Right lobe of liver (tissue), 4 donors: ENCODE measurements around the gene GABPB2.

Source experiments
- POLR2A ChIP-seq: fragments of 450-650 bp; IDR thresholded peaks from one replicate; pipeline ENCODE4 v1.6.1; 2017; ENCODE audit warnings: antibody characterized with exemption, mild to moderate bottlenecking
- TF ChIP-seq, protein P1 (sequence below), 4 donors: fragments of 200-600 bp in 3 of 4; fragments of 450-650 bp in 1 of 4; IDR thresholded peaks; one replicate each; pipeline versions ENCODE4 v1.5.1 to v1.8.0; 2016 to 2022; ENCODE audit warnings: antibody characterized with exemption in 4 of 4, mild to moderate bottlenecking in 2 of 4
- donor health status: DM: no; HTN: no; CAD: no.
- donor health status: DM: no; HTN: no; CAD: no.
- donor health status: DM: no; HTN: yes; CAD: no.

DNA sequence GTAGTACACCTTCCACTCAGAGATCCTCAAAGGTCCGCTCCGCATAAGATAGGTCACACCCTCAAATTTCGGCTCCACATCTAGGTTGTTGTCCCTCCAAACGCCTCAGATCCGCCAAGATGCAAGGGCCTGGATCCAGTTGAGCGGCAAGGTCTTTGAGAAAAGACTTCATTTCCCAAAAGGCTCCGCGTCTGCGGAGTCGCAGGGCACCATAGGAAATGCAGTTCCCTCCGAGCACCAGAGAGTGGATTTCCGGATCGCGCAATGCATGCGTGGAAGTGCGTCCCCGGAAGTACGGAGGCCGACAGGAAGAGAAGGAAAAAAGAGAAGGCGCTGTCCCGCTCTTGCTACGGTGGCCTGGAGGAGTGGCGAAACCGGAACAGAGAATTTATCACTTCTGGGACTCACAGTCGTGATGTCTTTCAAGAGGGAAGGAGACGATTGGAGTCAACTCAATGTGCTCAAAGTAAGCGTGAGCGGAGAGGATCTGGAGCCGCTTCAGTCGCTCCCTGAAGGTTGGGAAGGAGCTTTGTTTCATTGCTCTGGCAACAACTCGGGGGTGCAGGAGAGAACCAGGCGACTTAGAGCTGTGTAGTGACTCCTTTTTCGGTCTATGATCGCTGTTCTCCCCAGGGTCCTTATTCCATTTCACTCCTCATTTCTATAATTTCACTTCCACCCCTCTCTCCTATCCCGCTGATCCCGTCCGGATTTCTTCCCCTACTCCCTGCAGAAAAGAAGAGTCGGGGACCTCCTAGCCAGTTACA is 95.4 kb downstream of the GABPB2 start, which contains the start of the genes LYSMD1 and SCNM1:
- peak; percentile 20 for TF ChIP-seq POLR2A
- TF ChIP-seq, protein P1, sequence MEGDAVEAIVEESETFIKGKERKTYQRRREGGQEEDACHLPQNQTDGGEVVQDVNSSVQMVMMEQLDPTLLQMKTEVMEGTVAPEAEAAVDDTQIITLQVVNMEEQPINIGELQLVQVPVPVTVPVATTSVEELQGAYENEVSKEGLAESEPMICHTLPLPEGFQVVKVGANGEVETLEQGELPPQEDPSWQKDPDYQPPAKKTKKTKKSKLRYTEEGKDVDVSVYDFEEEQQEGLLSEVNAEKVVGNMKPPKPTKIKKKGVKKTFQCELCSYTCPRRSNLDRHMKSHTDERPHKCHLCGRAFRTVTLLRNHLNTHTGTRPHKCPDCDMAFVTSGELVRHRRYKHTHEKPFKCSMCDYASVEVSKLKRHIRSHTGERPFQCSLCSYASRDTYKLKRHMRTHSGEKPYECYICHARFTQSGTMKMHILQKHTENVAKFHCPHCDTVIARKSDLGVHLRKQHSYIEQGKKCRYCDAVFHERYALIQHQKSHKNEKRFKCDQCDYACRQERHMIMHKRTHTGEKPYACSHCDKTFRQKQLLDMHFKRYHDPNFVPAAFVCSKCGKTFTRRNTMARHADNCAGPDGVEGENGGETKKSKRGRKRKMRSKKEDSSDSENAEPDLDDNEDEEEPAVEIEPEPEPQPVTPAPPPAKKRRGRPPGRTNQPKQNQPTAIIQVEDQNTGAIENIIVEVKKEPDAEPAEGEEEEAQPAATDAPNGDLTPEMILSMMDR (IDR thresholded peaks at IDR 0.05) = peak in 1 of 4 donors; percentile 28
